HepG2 (cell line): Measurements from ENCODE around the gene PSAPL1.

Source experiments
- CEBPB ChIP-seq: IDR thresholded peaks from 2 replicates; pipeline ENCODE4 v1.6.1; 2011; ENCODE audit warnings: low read depth, low read length, improper control_type of control experiment, borderline replicate concordance
- CHD2 ChIP-seq: IDR thresholded peaks from 2 replicates; pipeline ENCODE4 v1.6.1; 2011; ENCODE audit warnings: low read depth, low read length, improper control_type of control experiment
- CTCF ChIP-seq: sonication (generic); formaldehyde crosslinking; IDR thresholded peaks from 2 replicates; pipeline ENCODE4 v1.5.0; 2020; ENCODE audit warnings: mild to moderate bottlenecking, missing genetic modification reagents, moderate library complexity
- FOSL1 ChIP-seq: sonication (generic); formaldehyde crosslinking; IDR thresholded peaks from 2 replicates; pipeline ENCODE4 v1.9.0; 2021; ENCODE audit warnings: missing genetic modification reagents, borderline replicate concordance
- JUN ChIP-seq: sonication (generic); formaldehyde crosslinking; IDR thresholded peaks from 2 replicates; pipeline ENCODE4 v1.4.0; 2020; ENCODE audit warnings: mild to moderate bottlenecking, missing genetic modification reagents
- NFKB2 ChIP-seq: sonication (generic); formaldehyde crosslinking; IDR thresholded peaks from 2 replicates; pipeline ENCODE4 v1.4.0; 2020; ENCODE audit warnings: missing genetic modification reagents, borderline replicate concordance
- SP1 ChIP-seq, 2 experiments: fragments of 450-650 bp in 1 of 2; sonication (generic) in 1 of 2; formaldehyde crosslinking in 1 of 2; IDR thresholded peaks; 2 replicates each; pipeline versions ENCODE4 v1.4.0 to v1.6.1; 2016 to 2020; ENCODE audit warnings: missing genetic modification reagents in 1 of 2

- no peak for TF ChIP-seq CTCF (CRISPR knock-in tag)
- TF ChIP-seq JUN (CRISPR knock-in tag), result no peak
- no peak for TF ChIP-seq SP1 (IDR thresholded peaks at IDR 0.05)
- TF ChIP-seq SP1 (CRISPR knock-in tag; IDR thresholded peaks at IDR 0.05), result no peak
- TF ChIP-seq CEBPB, result no peak
- TF ChIP-seq FOSL1 (CRISPR knock-in tag), result no peak
- no peak for TF ChIP-seq NFKB2
- TF ChIP-seq CHD2, result no peak
Observed at GRCh38 chr4:7447236-7447635, 12.5 kb upstream of the PSAPL1 start.
